IMR-90 (cell line): Measurements from ENCODE around the gene TALDO1. TPM values are rescaled to one million over a fixed set of nuclear protein-coding genes. Genes with fewer than 3 reads are reported as not detected.
A peak's percentile ranks its signal among the peaks of the same experiment; 100 is the strongest.

Experiments
- ATAC-seq: fragments of 200-7000 bp; cut with Tn5 transposase; 2 replicates; pipeline ENCODE4 v1.9.1; 2020; ENCODE audit warnings: low read depth, mild to moderate bottlenecking, moderate library complexity
- BruUV-seq: library from RNA; stranded (reverse); fragments of 400-500 nt; replicated peaks from 2 replicates; lab custom pipeline; 2021; lab: Mats Ljungman, UMichigan
- CTCF ChIA-PET: fragments of 300-600 bp; formaldehyde crosslinking; extraction: SDS; loops from one replicate; lab custom pipeline; 2021; ENCODE audit warnings: antibody characterized with exemption; lab: Yijun Ruan, JAX
- POLR2A ChIA-PET: fragments of 300-600 bp; sonication (Branson Sonifier 250); formaldehyde crosslinking; loops from one replicate; lab custom pipeline; 2022; ENCODE audit warnings: antibody characterized with exemption; ENCODE audit not compliant: unreplicated experiment; lab: Charles Lee
- DNase-seq: peaks from one replicate; pipeline ENCODE4 v3.0.0; 2013
- H2AFZ ChIP-seq: replicated peaks from 2 replicates; pipeline ENCODE3; 2013; ENCODE audit warnings: low read length, mild to moderate bottlenecking; ENCODE audit not compliant: poor library complexity
- H2AK5ac ChIP-seq: 2 replicates; pipeline ENCODE4 v1.6.1; 2013; ENCODE audit warnings: low read depth, low read length, inconsistent platforms
- H2AK9ac ChIP-seq: replicated peaks from 2 replicates; pipeline ENCODE3; 2013; ENCODE audit warnings: mild to moderate bottlenecking, low read depth, low read length, moderate library complexity; ENCODE audit not compliant: poor library complexity
- H2BK120ac ChIP-seq: 2 replicates; pipeline ENCODE4 v1.6.1; 2013; ENCODE audit warnings: low read depth, low read length, inconsistent platforms
- H2BK15ac ChIP-seq: 3 replicates; pipeline ENCODE4 v1.6.1; 2013; ENCODE audit warnings: low read depth, low read length, inconsistent platforms
- H2BK20ac ChIP-seq: 2 replicates; pipeline ENCODE4 v1.6.1; 2013; ENCODE audit warnings: low read depth, mild to moderate bottlenecking, inconsistent platforms, low read length, moderate library complexity
- H2BK5ac ChIP-seq: 2 replicates; pipeline ENCODE4 v1.6.1; 2013; ENCODE audit warnings: mild to moderate bottlenecking, low read depth, low read length, inconsistent platforms; ENCODE audit not compliant: poor library complexity, severe bottlenecking
- H3K14ac ChIP-seq: replicated peaks from 2 replicates; pipeline ENCODE4 v1.6.1; 2013; ENCODE audit warnings: low read depth, low read length, inconsistent platforms
- H3K18ac ChIP-seq: 2 replicates; pipeline ENCODE4 v1.6.1; 2013; ENCODE audit warnings: low read depth, low read length, control low read depth
- H3K23ac ChIP-seq: 2 replicates; pipeline ENCODE4 v1.6.1; 2013; ENCODE audit warnings: low read depth, low read length, inconsistent platforms
- H3K27ac ChIP-seq: 2 replicates; pipeline ENCODE4 v1.5.1; 2013; ENCODE audit warnings: mild to moderate bottlenecking, control low read depth, low read length; ENCODE audit not compliant: insufficient read depth
- H3K27me3 ChIP-seq: 2 replicates; pipeline ENCODE4 v1.6.1; 2013; ENCODE audit warnings: low read length; ENCODE audit not compliant: control insufficient read depth, insufficient read depth
- H3K36me3 ChIP-seq: 2 replicates; pipeline ENCODE4 v1.6.1; 2013; ENCODE audit warnings: low read length, mixed read lengths; ENCODE audit not compliant: control insufficient read depth, insufficient read depth
- H3K4ac ChIP-seq: 2 replicates; pipeline ENCODE4 v1.6.1; 2013; ENCODE audit warnings: low read depth, low read length, inconsistent platforms
- H3K4me1 ChIP-seq: 2 replicates; pipeline ENCODE4 v1.6.1; 2013; ENCODE audit warnings: low read length, mixed read lengths; ENCODE audit not compliant: control insufficient read depth, insufficient read depth
- H3K4me2 ChIP-seq: 2 replicates; pipeline ENCODE4 v1.6.1; 2013; ENCODE audit warnings: low read depth, mild to moderate bottlenecking, control low read depth, low read length, moderate library complexity
- H3K4me3 ChIP-seq: 2 replicates; pipeline ENCODE4 v1.5.1; 2013; ENCODE audit warnings: low read depth, mild to moderate bottlenecking, control low read depth, low read length, moderate library complexity; ENCODE audit not compliant: insufficient read depth
- H3K56ac ChIP-seq: 2 replicates; pipeline ENCODE4 v1.6.1; 2013; ENCODE audit warnings: low read length, inconsistent platforms; ENCODE audit not compliant: insufficient read depth; ENCODE audit errors: extremely low read depth
- H3K79me1 ChIP-seq, 2 experiments: 2 replicates each; pipeline ENCODE4 v1.6.1; 2013; ENCODE audit warnings: low read length in 2 of 2, inconsistent platforms in 1 of 2, low read depth in 1 of 2
- H3K9ac ChIP-seq: 2 replicates; pipeline ENCODE4 v1.6.1; 2013; ENCODE audit warnings: low read depth, low read length, control low read depth
- H3K9me1 ChIP-seq: 2 replicates; pipeline ENCODE4 v1.6.1; 2013; ENCODE audit warnings: low read length, inconsistent platforms; ENCODE audit not compliant: insufficient read depth
- H3K9me3 ChIP-seq: 2 replicates; pipeline ENCODE4 v1.6.1; 2013; ENCODE audit warnings: low read length; ENCODE audit not compliant: control insufficient read depth, insufficient read depth
- H4K20me1 ChIP-seq: 2 replicates; pipeline ENCODE4 v1.6.1; 2013; ENCODE audit warnings: low read length, inconsistent platforms; ENCODE audit not compliant: insufficient read depth
- H4K5ac ChIP-seq: 2 replicates; pipeline ENCODE4 v1.6.1; 2013; ENCODE audit warnings: mild to moderate bottlenecking, low read depth, low read length, control low read depth
- H4K8ac ChIP-seq, 2 experiments: 2 replicates each; pipeline ENCODE4 v1.6.1; 2013; ENCODE audit warnings: low read depth in 2 of 2, low read length in 2 of 2, control low read depth in 1 of 2, inconsistent platforms in 1 of 2
- H4K91ac ChIP-seq: 2 replicates; pipeline ENCODE4 v1.6.1; 2013; ENCODE audit warnings: low read depth, low read length, inconsistent platforms; ENCODE audit not compliant: insufficient read depth
- CEBPB ChIP-seq: IDR thresholded peaks from 2 replicates; pipeline ENCODE4 v1.6.1; 2012; ENCODE audit warnings: low read depth, low read length, improper control_type of control experiment
- CHD1 ChIP-seq: IDR thresholded peaks from 2 replicates; pipeline ENCODE4 v1.6.1; 2012; ENCODE audit warnings: low read depth, low read length, improper control_type of control experiment
- ELK1 ChIP-seq: fragments of 150-350 bp; IDR thresholded peaks from 2 replicates; pipeline ENCODE4 v1.6.1; 2016; ENCODE audit warnings: low read depth, mild to moderate bottlenecking, low read length, moderate library complexity, borderline replicate concordance
- FOS ChIP-seq: fragments of 150-350 bp; IDR thresholded peaks from 2 replicates; pipeline ENCODE4 v1.6.1; 2016; ENCODE audit warnings: low read depth, low read length
- MAZ ChIP-seq: IDR thresholded peaks from 2 replicates; pipeline ENCODE4 v1.6.1; 2012; ENCODE audit warnings: low read depth, mild to moderate bottlenecking, low read length, improper control_type of control experiment, moderate library complexity, borderline replicate concordance
- MXI1 ChIP-seq: IDR thresholded peaks from 2 replicates; pipeline ENCODE4 v1.6.1; 2012; ENCODE audit warnings: low read depth, mild to moderate bottlenecking, low read length, moderate library complexity, borderline replicate concordance
- NFE2L2 ChIP-seq: fragments of 150-350 bp; IDR thresholded peaks from 2 replicates; pipeline ENCODE4 v1.6.1; 2016; ENCODE audit warnings: low read depth, mild to moderate bottlenecking, low read length
- RAD21 ChIP-seq: IDR thresholded peaks from 2 replicates; pipeline ENCODE4 v1.6.1; 2012; ENCODE audit warnings: low read length, improper control_type of control experiment
- RCOR1 ChIP-seq: IDR thresholded peaks from 2 replicates; pipeline ENCODE4 v1.6.1; 2012; ENCODE audit warnings: mild to moderate bottlenecking, low read length, improper control_type of control experiment; ENCODE audit not compliant: insufficient replicate concordance
- USF2 ChIP-seq: fragments of 150-350 bp; IDR thresholded peaks from 2 replicates; pipeline ENCODE4 v1.6.1; 2017; ENCODE audit warnings: mild to moderate bottlenecking, antibody characterized with exemption, low read length, low read depth
- WGBS, 2 experiments: methylation state at CpG; one replicate each; pipeline versions ENCODE4 v1.1.5 to v1.1.7; 2013; ENCODE audit warnings: missing lambda C conversion rate in 2 of 2; ENCODE audit not compliant: insufficient read length in 1 of 2; ENCODE audit errors: extremely low coverage in 2 of 2; 5-methylcytosine and 5-hydroxymethylcytosine counted together
- dilution Hi-C: fragments of 300-500 bp; cut with HindIII; formaldehyde crosslinking; loops from one replicate; pipeline ENCODE4 v1.14.3; 2018; ENCODE audit warnings: low sequenced_read_pairs; ENCODE audit not compliant: unreplicated experiment
- in situ Hi-C: fragments of 300-500 bp; cut with MboI; formaldehyde crosslinking; loops from 3 replicates; pipeline ENCODE4 v1.14.3; 2019; ENCODE audit warnings: low sequenced_read_pairs, inconsistent platforms, mixed read lengths
- intact Hi-C: fragments of 100-400 bp; cut with micrococcal nuclease; formaldehyde crosslinking; loops from 2 replicates; pipeline ENCODE4 v1.10.0; 2022
- polyA plus RNA-seq, 3 experiments: library from polyadenylated mRNA; depleted of rRNA; stranded (reverse); fragments of >200 nt; gene quantifications; 2 replicates each; pipeline ENCODE4 v1.2.3, GENCODE V29; 2012; ENCODE audit warnings: low replicate concordance in 1 of 3
- total RNA-seq: library from RNA; depleted of rRNA; stranded (reverse); fragments of >200 nt; gene quantifications from 2 replicates; pipeline ENCODE4 v1.2.3, GENCODE V29; 2012

Gene TALDO1
- total and polyA plus RNA-seq, 2 of the 4 experiments (the other 2 are of a cell fraction), result 147 to 210 TPM

GRCh38 chr11:727859-728748 lies 19.2 kb upstream of the TALDO1 start (continued):
- peak; percentile 33; the same call in 1 of the 2 replicates for TF ChIP-seq MAZ
- TF ChIP-seq MXI1, result no peak

GRCh38 chr11:728901-729491 lies 18.3 kb upstream of the TALDO1 start:
- no peak overlapping the region for H3K27ac ChIP-seq
- no peaks in the 10 kb centered on the region for H4K20me1 ChIP-seq
- no peak overlapping the region for H3K4me3 ChIP-seq
- H3K14ac ChIP-seq, result no peak overlapping the region
- intact Hi-C loops (loop anchor here (10.0 kb wide), 1 partner anchor 174 kb away; no protein-coding TSS in a partner anchor), dilution Hi-C loops (no loop called here), in situ Hi-C loops (no loop called here)
- no peaks in the 10 kb centered on the region for H3K36me3 ChIP-seq
- no peak for ATAC-seq
- peaks cover 15% of the 10 kb centered on the region; the same call in 1 of the 2 replicates for H3K27me3 ChIP-seq
- H4K8ac ChIP-seq, result no peak overlapping the region
- no peaks in the 10 kb centered on the region for H3K79me1 ChIP-seq
- H3K23ac ChIP-seq, result no peak overlapping the region
- no peak overlapping the region for H2BK20ac ChIP-seq
- DNase-seq, result no peak
- H2BK120ac ChIP-seq, result no peak overlapping the region
- no peak overlapping the region for H2AK5ac ChIP-seq
- no peaks in the 10 kb centered on the region for H3K9me1 ChIP-seq
- no TSS peak for BruUV-seq
- WGBS, 2 experiments, result 94% methylated on average over 5 of the region's 15 CpGs; no CpG with 5 or more reads in 1 of the 2 experiments
- H3K18ac ChIP-seq, result no peak overlapping the region
- no peak overlapping the region for H2AK9ac ChIP-seq
- CTCF ChIA-PET, result no interaction called here
- no peaks in the 10 kb centered on the region for H3K9me3 ChIP-seq
- no peak overlapping the region for H4K5ac ChIP-seq
- no peak overlapping the region for H3K56ac ChIP-seq
- H3K4me1 ChIP-seq, result peaks cover 6% of the 10 kb centered on the region
- no peak overlapping the region for H3K4ac ChIP-seq
- H4K91ac ChIP-seq, result no peak overlapping the region
- H2AFZ ChIP-seq, result no peak overlapping the region
- POLR2A ChIA-PET, result interaction anchor here (0.5 kb wide), 1 partner anchor 33 kb away, joined by 4 read pairs; no protein-coding TSS in a partner anchor
- no peak overlapping the region for H2BK15ac ChIP-seq
- H2BK5ac ChIP-seq, result no peak overlapping the region
- H3K4me2 ChIP-seq, result no peak overlapping the region
- H3K9ac ChIP-seq, result no peak overlapping the region
- TF ChIP-seq MXI1, result no peak
- no peak for TF ChIP-seq NFE2L2
- TF ChIP-seq CHD1, result no peak
- TF ChIP-seq MAZ, result no peak
- TF ChIP-seq RAD21, result no peak
- TF ChIP-seq ELK1, result no peak
- no peak for TF ChIP-seq RCOR1
- TF ChIP-seq CEBPB, result no peak
- TF ChIP-seq USF2, result no peak
- TF ChIP-seq FOS, result no peak
